ENCODE data around the gene CEP164.

The CEP164 gene

DNA sequence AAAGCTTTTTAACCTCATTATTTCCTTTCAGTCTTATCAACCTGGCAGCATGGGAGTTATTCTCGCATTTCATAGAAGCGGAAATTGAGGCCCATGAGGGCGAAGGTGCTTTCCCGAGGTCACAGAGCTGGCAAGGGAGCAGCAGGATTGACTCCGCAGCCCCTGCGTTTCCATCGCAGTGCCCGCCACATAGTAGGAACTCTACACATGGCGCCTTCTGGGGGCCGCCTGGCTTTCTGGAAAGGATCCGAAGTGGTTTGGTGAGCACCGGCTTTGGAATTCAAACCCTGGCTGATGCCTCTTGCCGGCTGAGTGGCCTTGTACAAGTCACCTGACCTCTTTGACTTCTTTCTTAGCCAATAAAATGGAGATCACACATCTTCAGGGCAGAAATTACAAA lies 93.4 kb downstream of the CEP164 start:
- DNase-seq (ENCODE audit: low spot score) = no peak

DNA sequence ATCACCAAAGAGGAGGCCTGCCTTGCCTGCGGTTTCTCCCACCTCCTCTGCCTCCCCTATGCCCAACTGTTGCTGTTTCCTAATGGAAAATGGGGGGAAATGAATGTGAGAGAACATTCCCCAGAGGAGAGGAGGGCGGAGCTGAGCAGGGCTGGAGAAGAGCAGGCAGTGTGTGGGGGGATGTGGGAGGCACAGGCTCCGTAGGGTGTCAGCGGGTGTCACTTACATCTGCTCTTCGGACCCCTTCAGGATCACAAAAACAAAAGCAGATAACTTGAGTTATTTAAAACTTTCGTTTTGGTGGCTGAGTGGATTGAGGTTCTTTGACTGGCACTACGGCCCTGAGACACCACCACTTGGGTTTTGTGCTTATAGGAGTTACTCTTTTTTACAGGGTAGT lies 93.8 kb downstream of the CEP164 start:
- no peak for DNase-seq (ENCODE audit: low spot score)

DNA sequence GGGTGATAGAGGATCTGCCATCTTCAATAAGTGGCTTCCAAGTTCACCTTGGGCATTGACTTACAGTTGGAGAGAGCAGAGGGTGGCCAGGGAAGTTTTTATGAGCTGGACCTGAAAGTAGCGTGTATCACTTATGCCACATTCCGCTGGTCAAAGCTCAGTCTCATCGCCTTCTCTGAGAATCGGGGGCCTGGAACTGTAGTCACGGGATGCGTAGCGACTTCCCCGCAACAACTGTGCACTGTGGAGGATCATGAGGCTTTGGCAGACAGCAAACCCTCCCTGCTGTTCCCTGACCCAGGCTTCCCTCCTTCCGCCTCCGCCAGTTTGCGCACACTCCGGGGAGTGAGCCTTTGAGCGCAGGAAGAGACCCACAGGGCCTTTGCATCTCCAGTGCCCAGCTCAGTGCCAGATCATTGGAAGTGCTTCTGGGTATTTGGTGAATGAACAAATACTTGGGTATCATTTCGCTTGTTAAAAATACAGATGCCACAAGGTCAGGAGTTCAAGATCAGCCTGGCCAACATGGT lies 95.5 kb downstream of the CEP164 start:
- DNase-seq (ENCODE audit: low spot score) = no peak

DNA sequence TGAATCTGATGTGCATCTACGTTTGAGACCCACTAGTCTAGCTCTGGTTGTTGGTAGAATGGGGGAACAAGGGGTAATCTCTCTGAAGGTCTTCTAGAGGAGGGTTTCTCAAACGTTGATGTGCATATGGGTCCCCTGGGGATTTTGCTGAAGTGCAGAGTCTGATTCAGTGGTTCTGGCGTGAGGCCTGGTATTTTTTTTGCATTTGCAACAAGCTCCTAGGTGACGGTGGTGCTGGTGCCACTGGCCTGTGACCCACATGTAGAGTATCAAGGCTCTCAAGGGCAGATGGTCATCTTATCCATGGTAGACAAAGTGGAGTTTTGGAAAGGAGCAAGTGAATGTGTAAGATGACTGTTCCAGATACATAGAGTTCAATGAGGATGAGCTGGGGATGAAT lies 97.1 kb downstream of the CEP164 start:
- no peak for DNase-seq (ENCODE audit: low spot score)

DNA sequence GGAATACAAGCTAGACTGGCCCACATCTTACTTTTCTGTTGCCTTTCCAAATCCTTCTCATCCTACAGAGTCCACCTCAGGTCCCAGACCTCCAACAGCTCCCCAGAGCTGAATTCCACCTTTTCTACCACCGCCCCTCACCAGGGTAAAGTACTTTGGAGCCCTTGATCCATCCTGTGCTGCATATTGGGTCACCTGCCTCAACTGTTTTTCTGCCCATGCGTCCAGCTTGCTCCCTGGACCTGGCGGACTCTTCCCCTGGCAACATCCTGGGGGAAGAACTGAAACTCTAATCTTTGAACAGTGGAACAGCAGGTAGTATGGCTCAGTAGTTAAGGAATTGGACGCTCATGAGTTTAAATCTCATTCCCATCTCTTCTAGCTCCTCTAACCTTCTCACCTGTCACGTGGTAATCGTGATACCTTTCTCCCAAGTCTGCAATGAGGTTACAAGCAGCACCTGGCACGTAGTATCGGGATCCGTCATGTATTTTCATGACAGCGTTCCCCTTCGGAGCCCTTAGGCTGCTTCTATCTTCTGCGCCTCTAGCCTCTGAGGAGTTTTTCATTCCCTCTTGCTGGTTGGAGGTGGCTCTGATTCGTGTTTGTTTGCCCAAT lies 98.1 kb downstream of the CEP164 start:
- DNase-seq (ENCODE audit: low spot score) = no peak

DNA sequence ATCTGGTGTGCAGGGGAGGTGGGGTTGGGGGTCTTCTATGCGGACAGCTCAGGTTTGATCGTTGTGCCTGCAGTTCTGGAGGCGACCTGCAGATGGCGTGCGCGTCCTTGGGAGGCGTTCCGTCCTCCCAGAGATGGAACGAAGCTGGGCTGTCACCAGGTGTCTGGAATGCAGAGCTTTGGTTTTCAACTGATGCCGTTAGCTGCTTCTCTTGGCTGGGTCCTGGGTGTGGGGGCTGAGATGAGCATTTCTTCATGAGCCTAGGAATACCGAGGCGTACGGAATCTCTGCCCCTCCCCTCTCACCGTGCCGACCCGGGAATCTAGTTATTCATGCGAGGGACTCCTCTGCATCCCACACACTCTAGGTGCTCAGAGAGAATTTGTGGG lies 98.6 kb downstream of the CEP164 start:
- peak; percentile 91 for DNase-seq (ENCODE audit: low spot score)

DNA sequence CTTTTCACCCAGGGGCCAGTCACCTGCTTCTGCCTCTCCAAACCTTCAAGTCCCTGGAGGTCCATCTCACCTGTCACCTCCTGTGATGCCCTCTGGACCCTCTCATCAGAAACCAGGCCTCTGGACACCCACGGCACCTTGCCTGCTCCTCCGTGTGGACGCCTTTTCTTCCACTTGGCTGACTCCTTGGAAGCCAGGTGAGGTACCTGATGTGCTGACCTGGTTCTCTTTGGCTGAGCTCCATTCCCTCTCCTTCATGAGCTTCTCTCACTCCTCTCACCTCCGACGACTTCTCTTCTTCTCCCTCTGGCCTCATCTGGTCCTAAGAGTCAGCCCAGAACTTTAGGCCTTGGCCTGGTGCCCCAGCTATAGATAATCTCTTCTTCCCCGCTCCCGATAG lies 99.3 kb downstream of the CEP164 start:
- no peak for DNase-seq (ENCODE audit: low spot score)

DNA sequence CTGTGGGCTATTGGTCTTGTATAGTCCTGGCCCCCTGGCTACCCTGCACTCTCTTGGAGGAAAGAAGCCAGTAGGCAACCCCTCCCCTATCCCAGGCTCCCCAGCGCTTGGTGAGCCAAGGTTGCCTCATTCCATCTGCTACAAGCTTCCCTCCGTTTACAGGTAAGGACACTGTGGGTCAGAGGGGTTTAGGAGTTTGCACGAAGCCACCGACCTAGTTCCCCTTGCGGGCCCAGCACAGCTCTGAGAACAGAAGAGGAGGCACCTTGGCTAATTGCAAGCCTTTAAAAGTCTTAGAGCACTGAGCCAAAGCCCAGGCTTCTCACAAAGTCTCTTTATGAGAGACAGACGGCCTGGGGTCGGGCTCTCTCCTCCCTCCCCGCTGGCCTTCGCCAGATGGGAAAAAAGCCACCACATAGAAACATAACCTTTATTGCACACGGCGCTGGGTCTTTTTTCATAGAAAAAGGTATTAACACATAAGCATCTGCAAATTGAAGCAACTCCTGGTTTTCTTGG lies 99.8 kb downstream of the CEP164 start:
- no peak for DNase-seq (ENCODE audit: low spot score)

DNA sequence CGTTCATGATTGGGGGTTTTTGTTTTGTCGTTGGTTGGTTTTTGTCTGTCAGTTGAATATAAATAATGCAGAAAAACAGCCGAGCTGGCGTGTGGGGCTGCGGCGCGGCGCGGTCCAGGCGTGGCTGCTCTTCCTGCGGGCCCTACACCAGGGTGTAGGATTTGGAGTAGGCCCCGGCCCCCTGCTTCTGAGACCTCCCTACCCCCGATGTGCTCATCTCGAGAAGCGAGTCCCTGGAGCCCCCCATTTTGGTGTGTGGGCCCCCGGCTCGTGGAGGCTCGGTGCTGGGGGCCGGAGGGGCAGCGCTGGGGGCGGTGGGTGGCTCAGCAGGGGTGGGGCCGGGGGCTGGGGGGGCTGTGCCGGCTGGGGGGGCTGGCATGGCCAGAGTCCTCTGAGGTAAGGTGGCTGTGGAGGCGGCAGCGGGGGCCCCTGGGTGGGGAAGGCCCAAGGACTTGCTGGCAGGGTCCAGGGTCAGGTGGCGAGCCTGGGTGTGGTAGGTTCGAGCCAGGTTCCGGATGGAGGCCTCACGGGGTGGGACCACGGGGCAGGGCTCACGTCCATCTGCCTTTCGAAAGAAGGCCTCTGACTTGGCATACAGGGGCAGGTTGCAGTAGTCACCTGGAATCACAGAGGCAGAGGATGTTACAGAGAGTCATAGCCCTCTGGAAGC lies 100.7 kb downstream of the CEP164 start:
- no peak for DNase-seq (ENCODE audit: low spot score)

DNA sequence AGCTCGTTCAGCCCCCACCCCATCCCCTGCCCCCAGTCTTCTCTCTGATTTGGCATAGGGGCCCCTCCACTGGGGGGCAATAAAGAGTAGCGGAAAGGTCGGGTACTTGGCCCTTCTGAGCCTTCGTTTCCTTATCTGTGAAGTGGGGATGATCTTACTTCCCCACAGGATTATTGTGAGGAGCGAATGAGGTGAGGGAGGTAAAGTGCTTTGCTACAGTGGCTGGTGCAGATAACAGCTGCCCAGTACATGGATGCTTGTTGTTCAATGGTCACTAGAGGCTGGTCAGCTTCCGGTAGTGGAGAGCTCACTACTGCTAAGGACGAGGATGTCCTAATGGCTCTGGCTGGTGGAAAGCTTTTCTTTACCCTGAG lies 101.2 kb downstream of the CEP164 start:
- no peak for DNase-seq (ENCODE audit: low spot score)

DNA sequence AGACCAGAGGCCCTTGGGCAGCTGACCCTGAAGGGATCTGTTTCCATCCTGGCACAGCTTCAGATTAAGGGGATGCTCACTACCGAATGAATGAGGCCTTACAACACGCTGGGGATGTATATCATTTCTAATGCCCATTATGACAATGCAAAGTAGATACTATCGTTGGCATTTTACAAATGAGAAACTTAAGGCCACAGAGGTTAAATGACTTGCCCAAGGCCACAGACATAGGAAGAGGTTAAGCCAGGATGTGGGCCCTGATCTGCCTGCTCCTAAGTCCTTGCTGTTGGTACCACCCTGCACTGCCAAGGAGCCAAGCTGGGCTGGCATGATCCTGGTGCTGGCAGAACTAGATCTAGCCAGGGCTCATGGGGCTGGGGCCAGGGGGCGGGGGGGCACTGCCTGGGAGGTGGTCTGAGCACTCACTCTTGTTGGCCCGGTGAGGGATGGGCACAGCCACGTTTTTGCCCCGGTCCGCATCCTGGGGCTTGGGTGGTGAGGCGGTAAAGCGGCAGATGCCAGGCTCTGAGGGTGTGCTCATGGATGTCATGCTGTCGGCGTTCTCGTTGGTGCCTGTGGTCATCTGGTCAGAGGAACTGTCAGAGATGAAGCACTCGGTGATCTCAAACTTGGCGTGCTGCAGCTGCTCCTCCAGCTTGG lies 102.8 kb downstream of the CEP164 start:
- no peak for DNase-seq (ENCODE audit: low spot score)

DNA sequence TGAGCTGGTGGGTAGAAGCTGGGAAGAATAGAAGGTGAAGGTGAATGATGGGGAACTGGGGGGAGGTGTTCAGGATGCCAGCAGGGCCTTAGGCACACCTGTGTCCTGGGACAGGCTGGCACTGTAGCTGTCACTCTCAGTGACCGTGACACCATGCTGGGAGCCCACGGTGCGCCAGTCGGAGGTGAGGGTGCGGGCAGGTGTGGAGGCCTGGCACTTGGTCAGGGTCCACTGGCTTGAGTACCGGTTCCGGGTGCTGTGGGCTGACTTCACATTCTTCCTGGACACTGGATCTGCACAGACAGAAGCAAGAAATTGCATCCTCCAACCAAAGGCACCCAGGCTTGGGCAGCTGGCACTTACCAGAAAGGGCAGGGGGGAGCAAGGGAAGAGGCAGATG lies 103.8 kb downstream of the CEP164 start:
- DNase-seq (ENCODE audit: low spot score) = no peak

DNA sequence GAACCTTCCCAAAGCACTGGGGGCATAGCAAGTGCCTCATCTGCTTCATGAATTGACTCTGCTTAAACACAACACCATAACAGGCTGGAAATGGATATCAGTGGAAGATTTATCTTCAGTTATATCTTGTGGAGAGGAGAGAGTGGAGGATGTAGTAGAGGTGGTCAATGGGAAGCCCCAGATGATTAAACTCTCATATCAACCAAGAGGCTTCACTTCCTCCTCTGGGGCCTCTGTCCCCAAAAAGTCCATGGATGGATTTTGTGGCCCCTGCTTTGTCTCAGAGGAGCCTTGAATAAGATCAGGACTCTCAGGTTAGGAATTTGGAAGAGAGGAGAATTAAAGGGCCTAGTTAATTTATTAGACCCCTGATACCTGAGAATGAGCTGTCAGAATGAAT lies 106.1 kb downstream of the CEP164 start:
- DNase-seq (ENCODE audit: low spot score) = no peak

DNA sequence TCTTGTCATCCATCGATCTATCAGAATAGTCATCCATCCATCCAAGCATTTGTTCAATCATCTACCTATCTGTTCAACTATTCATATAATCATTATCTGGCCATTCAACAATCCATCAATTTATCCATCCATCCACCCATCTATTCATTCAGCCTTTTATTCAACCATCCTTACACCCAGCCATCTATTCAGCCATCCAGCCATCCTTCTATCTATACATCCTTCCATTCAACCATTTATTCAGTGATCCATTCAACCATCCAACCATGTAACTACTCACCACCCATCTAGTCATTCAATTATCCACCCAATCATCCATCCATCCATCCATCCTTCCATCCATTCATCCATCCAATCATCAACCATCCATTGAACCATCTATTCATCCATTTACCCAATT lies 106.8 kb downstream of the CEP164 start:
- DNase-seq (ENCODE audit: low spot score) = no peak

DNA sequence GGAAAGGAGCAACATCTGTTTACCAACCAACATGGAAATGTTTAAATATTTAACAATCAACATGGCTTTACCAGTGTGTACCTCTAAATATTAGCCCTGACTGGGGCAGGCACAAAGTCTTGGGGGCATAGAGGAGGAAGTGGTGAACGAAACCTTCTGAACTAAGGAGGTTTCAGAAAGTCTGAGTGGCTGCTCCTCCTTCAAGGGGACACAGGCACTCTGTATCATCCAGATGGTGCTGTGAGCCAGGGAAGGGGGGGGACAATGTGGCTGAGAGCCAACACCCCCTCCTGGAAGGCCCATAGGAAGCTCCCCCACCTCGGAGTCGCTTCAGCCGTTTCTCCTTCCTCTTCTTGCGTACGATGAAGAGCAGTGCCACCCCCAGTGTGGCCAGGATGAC lies 107.7 kb downstream of the CEP164 start:
- no peak for DNase-seq (ENCODE audit: low spot score)

DNA sequence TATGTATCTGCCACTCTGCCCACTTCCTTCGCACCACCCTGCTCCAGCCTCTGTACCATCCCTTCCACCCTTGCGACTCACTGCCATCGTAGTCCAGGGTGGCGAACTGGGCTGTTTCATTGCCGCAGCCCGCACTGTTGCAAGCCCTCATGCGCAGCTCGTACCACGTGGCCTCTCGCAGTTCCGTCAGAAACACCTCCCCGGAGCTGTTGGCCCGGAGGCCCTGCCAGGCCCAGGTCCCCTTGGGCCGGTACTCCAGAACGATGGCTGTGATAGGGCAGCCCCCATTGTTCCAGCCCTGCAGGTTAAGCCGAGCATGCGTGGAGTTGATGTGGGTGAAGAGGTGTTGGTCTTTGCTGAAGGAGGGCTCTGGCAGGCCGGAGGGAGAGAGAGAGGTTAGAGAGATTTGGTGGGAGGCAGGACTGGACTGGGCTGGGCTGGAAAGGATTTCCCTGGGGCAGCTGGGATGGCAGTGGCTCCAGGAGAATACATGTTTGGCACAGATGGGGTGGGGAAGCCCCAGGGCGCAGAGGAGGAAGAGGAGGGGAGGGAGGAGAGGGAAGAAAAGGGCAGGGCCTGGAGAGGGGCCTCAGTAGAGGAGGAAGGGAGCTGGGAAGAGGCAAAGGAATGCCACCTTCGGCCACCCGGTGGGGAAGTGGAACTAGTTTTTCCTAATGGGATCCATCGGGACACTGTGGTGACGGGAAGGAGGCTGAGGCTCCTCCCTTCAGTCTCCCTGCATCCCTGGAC lies 109.6 kb downstream of the CEP164 start:
- no peak for DNase-seq (ENCODE audit: low spot score)

DNA sequence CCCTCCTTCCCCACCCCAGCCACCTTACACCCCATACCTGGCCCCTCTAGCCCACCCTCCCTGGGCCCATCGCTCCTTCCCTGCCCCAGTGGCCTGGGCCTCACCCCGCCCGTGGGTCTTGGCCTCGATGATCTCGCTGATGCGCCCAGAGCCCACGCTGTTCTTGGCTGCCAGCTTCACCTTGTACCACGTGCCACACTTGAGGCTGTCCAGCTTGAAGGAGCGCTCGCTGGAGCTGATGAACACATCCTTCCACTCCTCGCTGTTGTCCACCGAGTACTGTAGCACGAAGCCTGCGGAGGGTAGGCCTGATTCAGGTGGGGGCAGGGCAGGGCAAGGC lies 110.1 kb downstream of the CEP164 start:
- DNase-seq (ENCODE audit: low spot score) = no peak

DNA sequence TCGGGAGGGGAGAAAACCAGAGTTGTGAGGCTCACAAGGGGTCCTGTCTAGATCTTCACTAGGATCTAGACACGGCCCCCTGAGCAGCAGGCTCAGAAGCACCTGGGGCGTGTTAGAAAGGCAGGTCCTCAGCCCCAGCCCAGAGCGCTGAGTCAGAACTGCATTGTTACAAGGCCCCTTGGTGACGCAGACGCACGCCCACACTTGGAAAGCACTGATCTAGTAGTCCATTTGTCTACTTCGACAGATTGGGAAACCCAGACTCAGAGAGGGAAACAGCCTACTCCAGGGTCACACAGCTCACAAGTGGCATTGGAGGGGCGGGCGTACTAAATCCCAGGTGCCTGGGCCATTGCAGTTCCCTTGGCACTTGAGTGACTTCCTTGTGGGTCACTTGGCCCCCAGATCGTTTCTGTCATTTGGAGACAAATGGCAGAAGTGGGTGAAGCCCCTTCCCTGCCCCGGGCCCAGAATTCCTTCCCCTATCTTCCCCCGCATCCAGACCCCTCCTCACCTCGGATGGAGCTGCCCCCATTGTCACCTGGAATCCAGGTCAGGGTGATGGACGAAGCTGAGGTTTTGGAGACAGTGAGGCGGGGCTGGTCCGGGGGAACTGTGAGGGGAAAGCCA lies 110.8 kb downstream of the CEP164 start:
- no peak for DNase-seq (ENCODE audit: low spot score)

DNA sequence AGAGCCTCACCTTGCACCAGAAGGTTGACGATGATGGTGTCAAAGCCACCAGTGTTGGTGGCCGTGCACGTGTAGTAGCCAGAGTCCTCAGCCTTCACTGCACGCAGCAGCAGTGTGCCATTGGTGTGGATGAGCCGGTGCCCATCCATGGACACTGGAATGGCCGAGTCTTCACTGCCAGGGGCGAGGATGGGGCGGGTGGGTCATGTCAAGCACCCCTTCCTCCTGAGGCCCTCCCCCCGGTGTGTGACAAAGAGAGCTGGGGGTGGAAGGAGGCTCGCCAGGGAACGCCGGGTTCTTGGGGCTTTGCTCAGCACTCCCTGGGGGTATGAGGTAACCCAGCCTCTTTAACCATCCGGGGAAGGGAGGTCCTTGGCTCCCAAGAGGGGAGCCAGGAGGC lies 111.6 kb downstream of the CEP164 start:
- DNase-seq (ENCODE audit: low spot score) = no peak

DNA sequence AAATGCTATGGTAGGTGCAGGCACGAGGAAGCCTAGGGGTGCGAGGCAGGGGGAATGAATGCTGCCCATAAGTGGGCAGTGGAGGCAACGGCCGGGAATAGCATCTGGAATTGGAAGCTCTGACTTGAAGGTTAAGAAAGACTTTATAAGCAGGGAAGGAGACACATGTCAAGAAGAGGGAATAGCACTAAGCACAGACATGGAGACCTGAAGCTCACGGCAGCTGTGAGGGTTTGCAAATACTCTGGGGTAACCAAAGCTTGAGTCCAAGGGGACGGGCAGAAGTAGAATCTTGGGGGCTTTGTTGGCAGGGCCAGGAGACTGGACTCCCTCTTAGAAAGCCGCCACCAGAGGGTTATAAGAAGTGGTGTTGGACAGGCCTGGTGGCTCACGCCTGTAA lies 112.6 kb downstream of the CEP164 start:
- DNase-seq (ENCODE audit: low spot score) = no peak

DNA sequence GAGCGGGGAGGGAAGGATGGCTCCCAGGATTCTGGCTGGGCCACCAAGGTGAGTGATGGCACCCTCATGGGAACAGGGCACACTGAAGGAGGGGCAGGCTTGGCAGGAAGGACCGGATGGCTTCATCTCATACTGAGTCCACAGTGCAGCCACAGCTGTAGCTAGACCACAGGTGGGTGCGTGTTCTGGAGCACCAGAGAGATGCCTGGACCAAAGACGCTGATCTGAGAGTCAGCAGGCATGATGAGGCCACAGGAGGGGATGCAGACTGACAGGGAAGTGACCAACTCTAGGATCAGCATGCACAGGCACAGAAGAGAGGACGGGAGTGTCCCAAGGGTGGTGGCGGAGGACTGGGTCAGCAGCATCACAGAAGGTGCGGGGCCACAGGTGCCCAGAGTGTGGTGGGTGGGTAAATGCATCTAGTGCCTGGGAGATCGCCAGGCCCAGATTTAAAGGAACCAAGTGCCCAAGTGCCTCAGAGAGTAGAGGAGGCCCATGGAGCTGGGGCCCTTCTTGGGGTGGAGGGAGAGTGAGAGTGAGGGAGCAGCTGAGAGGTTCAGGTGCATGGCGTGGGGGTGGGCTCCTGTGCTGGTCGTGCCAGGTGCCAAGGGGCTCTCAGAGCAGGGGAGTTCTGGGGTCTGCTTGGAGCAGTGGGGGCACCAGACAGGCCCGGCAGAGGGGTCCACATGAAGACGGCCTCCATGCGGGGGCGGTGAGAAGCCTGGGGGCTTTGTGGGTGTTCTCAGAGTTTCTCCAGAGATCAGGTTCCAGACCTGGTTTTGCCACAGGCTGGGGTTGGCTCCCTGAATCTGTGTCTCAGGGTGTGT lies 113.7 kb downstream of the CEP164 start:
- DNase-seq (ENCODE audit: low spot score) = no peak
